Measurements from ENCODE around the gene KRTAP5-10.

DNA sequence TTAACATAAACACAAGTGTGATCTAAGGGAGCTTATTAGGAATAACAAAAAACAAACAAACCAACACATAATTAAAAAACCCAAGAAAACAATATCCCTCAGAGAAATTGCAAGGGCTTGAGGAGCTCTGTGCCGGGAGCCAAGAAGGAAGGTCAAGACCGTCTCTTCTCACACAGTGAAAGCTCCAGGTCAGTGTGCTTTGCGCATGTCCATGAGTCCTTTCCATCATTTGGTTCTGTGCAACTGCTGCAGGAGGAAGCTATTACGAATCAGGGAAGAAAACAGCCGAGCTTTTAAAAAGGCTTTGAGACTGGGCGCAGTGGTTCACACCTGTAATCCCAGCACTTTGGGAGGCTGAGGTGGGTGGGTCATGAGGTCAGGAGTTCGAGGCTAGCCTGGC is 23.0 kb upstream of the KRTAP5-10 start:
- no peak for TF ChIP-seq EZH2phosphoT487 (IDR thresholded peaks at IDR 0.05; ENCODE audit: borderline replicate concordance, low read length)
- no peak for TF ChIP-seq CTCF (IDR thresholded peaks at IDR 0.05; ENCODE audit: low read depth, low read length, poor library complexity, severe bottlenecking)

Data from DOHH2 (cell line).